ENCODE data around the gene SYNGR2.

- TF ChIP-seq POLR2A (IDR thresholded peaks at IDR 0.05) (no peak), CTCF (IDR thresholded peaks at IDR 0.05) (no peak), EP300 (IDR thresholded peaks at IDR 0.05) (no peak)
These were observed 16.8 kb upstream of the SYNGR2 start for GRCh38 chr17:78151514-78152008.

Data from tibial nerve (tissue), 4 donors.